ENCODE results near the gene SNX21.

The SNX21 gene

DNA sequence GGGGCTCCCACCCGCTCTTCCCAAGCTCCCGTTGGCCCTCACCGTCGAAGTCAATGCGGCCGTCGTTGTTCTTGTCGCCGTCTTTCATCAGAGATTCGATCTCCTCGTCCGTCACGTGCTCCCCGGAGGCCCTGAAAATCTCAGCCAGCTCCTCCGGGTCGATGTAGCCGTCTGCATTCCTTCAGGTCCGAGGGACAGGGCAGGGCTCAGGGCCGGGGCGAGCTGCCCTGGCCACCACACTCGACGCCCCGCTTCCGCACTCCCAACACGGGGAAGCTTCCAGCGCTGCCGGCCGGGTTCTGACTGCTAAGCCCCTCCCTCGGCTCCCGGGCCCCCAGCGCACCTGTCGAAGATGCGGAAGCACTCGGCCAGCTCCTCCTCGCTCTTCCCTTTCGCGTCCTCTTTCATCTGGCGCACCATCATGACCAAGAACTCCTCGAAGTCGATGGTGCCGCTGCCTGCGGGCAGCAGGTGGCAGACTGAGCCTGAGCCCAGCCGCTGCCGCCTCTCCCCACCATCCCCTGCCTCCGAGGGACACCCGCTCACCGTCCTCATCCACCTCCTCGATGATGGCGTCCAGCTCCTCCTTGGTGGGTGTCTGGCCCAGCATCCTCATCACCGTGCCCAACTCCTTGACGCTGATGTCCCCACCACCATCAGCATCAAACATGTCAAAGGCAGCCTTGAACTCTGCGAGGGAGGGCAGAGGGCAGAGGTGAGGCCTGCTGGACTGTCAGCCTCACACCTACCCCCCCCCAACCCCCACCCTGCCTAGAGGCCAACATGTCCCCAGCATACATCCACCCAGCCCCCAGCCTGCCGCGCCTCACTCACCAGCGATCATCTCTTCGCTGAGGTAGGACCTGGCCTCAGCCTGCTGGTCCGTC lies 9.4 kb upstream of the SNX21 start:
- Histone ChIP-seq H3K27ac (ENCODE audit: low read depth, low read length) (no peak overlapping the region), H3K79me2 (ENCODE audit: control insufficient read depth, low read length) (no peaks in the 10 kb centered on the region), H4K20me1 (ENCODE audit: control insufficient read depth, insufficient read depth, low read depth, low read length) (no peaks in the 10 kb centered on the region), H3K4me1 (ENCODE audit: control insufficient read depth, low read length) (peaks cover 7% of the 10 kb centered on the region; the same call in 1 of the 2 replicates), H3K4me3 (ENCODE audit: low read length) (no peak overlapping the region; the same call in 1 of the 2 replicates), H3K4me2 (ENCODE audit: low read length) (peak overlapping the region; percentile 21), H3K36me3 (ENCODE audit: control insufficient read depth, low read length) (no peaks in the 10 kb centered on the region), H3K9me3 (ENCODE audit: control insufficient read depth, insufficient read depth, low read length) (no peaks in the 10 kb centered on the region), H3K9me2 (replicated peaks; ENCODE audit: control insufficient read depth, low read length) (no peaks in the 10 kb centered on the region), H3F3A (ENCODE audit: control insufficient read depth, insufficient read depth) (peaks cover 6% of the 10 kb centered on the region), H3K27me3 (ENCODE audit: control insufficient read depth, low read length) (no peaks in the 10 kb centered on the region; the same call in 1 of the 2 replicates)
- TF ChIP-seq EZH2phosphoT487 (IDR thresholded peaks at IDR 0.05; ENCODE audit: borderline replicate concordance, low read length), result no peak
- TF ChIP-seq, protein P1, sequence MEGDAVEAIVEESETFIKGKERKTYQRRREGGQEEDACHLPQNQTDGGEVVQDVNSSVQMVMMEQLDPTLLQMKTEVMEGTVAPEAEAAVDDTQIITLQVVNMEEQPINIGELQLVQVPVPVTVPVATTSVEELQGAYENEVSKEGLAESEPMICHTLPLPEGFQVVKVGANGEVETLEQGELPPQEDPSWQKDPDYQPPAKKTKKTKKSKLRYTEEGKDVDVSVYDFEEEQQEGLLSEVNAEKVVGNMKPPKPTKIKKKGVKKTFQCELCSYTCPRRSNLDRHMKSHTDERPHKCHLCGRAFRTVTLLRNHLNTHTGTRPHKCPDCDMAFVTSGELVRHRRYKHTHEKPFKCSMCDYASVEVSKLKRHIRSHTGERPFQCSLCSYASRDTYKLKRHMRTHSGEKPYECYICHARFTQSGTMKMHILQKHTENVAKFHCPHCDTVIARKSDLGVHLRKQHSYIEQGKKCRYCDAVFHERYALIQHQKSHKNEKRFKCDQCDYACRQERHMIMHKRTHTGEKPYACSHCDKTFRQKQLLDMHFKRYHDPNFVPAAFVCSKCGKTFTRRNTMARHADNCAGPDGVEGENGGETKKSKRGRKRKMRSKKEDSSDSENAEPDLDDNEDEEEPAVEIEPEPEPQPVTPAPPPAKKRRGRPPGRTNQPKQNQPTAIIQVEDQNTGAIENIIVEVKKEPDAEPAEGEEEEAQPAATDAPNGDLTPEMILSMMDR (IDR thresholded peaks at IDR 0.05; ENCODE audit: low read depth, low read length, poor library complexity, severe bottlenecking), result peak; percentile 41

DNA sequence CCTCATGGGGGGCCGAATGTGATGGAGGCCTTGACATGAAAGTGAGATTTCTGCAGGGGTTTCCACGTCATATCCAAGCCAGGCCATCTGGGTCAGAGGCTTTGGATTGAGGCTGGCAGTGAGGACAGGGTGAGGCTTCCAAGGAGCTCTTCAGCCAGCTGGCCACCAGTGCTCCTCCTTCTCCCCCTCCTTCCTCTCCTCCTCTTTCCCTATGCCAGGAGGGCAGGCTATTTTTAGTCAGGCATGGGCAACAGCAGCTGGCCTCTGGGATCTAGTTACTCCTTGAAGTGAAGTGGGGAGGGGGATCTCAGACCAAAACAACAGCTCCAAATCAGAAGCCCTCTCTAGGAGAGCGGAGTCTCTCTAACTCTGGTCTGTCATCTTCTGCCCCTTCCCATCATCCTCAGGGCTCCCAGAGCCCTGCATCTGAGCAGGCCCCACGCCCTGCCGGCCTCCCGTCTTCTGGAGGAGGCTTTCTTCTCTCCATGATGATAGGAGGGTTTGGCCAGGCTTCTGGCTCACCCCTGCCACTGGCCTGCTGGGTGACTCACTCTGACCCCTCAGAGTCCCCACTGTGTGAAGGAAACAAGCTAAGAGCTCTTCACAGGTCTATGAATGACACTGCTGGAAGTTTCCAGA lies 7.1 kb upstream of the SNX21 start:
- Histone ChIP-seq H3F3A (ENCODE audit: control insufficient read depth, insufficient read depth) (no peaks in the 10 kb centered on the region), H3K9me3 (ENCODE audit: control insufficient read depth, insufficient read depth, low read length) (no peaks in the 10 kb centered on the region), H3K27ac (ENCODE audit: low read depth, low read length) (no peak overlapping the region), H3K36me3 (ENCODE audit: control insufficient read depth, low read length) (no peaks in the 10 kb centered on the region), H4K20me1 (ENCODE audit: control insufficient read depth, insufficient read depth, low read depth, low read length) (no peaks in the 10 kb centered on the region), H3K27me3 (ENCODE audit: control insufficient read depth, low read length) (peaks cover 3% of the 10 kb centered on the region), H3K4me1 (ENCODE audit: control insufficient read depth, low read length) (peaks cover 7% of the 10 kb centered on the region; the same call in 1 of the 2 replicates), H3K9me2 (replicated peaks; ENCODE audit: control insufficient read depth, low read length) (no peaks in the 10 kb centered on the region), H3K79me2 (ENCODE audit: control insufficient read depth, low read length) (no peaks in the 10 kb centered on the region), H3K4me2 (ENCODE audit: low read length) (no peak overlapping the region), H3K4me3 (ENCODE audit: low read length) (no peak overlapping the region)
- TF ChIP-seq EZH2phosphoT487 (IDR thresholded peaks at IDR 0.05; ENCODE audit: borderline replicate concordance, low read length), result no peak
- TF ChIP-seq, protein P1 (IDR thresholded peaks at IDR 0.05; ENCODE audit: low read depth, low read length, poor library complexity, severe bottlenecking), result no peak

DNA sequence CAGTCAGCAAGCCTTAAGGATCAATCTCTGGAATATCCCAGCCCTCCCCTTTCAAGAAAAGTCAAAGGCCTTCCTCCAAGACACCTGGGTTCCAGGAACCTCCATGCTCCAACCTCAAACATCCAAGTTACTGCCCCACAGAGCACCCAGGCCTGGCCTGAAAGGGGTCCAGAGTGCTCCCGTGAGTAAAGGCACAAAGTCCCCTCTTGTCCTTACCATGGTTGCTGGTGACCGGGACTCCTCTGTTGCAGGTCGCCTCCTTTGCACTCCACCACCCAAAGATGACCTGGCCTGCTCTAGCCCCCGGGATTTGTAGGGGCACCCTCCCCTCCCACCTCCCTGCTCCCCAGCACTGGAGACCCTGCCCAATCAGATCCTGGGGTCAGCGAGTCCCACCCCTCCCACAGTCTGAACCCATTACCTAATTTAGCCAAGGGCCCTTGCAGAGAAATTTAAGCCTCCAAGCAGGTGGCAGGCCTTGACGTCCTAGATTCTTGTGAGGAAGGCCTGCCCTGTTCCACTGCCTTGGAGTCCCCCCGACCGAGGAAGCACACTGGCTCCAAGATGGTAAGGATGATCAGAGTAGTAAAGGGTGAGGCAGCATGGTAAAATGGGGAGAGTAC lies 6.5 kb upstream of the SNX21 start, which contains the start of gene TNNC2:
Gene TNNC2, minus strand, starts transcription at position 283 of the 623 bp plus-strand sequence. Its CDS starts 64 bp downstream, at position 219.
- H3K4me1 ChIP-seq (ENCODE audit: control insufficient read depth, low read length), result peaks cover 7% of the 10 kb centered on the region; the same call in 1 of the 2 replicates

More for the DNA sequence above, 6.5 kb upstream of the SNX21 start, which contains the start of gene TNNC2:
- Histone ChIP-seq H3K79me2 (ENCODE audit: control insufficient read depth, low read length) (no peaks in the 10 kb centered on the region), H3K9me2 (replicated peaks; ENCODE audit: control insufficient read depth, low read length) (no peaks in the 10 kb centered on the region), H3K36me3 (ENCODE audit: control insufficient read depth, low read length) (no peaks in the 10 kb centered on the region), H3F3A (ENCODE audit: control insufficient read depth, insufficient read depth) (no peaks in the 10 kb centered on the region), H3K27me3 (ENCODE audit: control insufficient read depth, low read length) (peaks cover 5% of the 10 kb centered on the region), H3K27ac (ENCODE audit: low read depth, low read length) (no peak within 1 kb of the TSS), H4K20me1 (ENCODE audit: control insufficient read depth, insufficient read depth, low read depth, low read length) (no peaks in the 10 kb centered on the region), H3K4me3 (ENCODE audit: low read length) (no peak within 1 kb of the TSS), H3K4me2 (ENCODE audit: low read length) (no peak within 1 kb of the TSS), H3K9me3 (ENCODE audit: control insufficient read depth, insufficient read depth, low read length) (no peaks in the 10 kb centered on the region)
- TF ChIP-seq, protein P1 (IDR thresholded peaks at IDR 0.05; ENCODE audit: low read depth, low read length, poor library complexity, severe bottlenecking), result no peak
- no peak for TF ChIP-seq EZH2phosphoT487 (IDR thresholded peaks at IDR 0.05; ENCODE audit: borderline replicate concordance, low read length)
